Cardiac muscle cell (in vitro differentiated cells and primary cell): Measurements from ENCODE around the gene HOXC11. TPM values are rescaled to one million over a fixed set of nuclear protein-coding genes. Genes with fewer than 3 reads are reported as not detected.

Experiments used
- DNase-seq, 2 donors: peaks; one replicate each; pipeline versions ENCODE4 v3.0.0 to v3.0.0-alpha.2; 2010 to 2017; ENCODE audit warnings: low read depth in 1 of 2, low spot score in 1 of 2
- H3K27ac ChIP-seq: fragments of 200-600 bp; sonication (generic); 2 replicates; pipeline ENCODE4 v1.5.1; 2016
- H3K27me3 ChIP-seq: fragments of 200-600 bp; sonication (generic); 2 replicates; pipeline ENCODE4 v1.6.0; 2016; ENCODE audit warnings: control low read depth
- H3K36me3 ChIP-seq: fragments of 200-600 bp; sonication (generic); 2 replicates; pipeline ENCODE4 v1.5.1; 2016; ENCODE audit warnings: control low read depth
- H3K4me1 ChIP-seq: fragments of 200-600 bp; sonication (generic); 2 replicates; pipeline ENCODE4 v1.8.1; 2017; ENCODE audit warnings: low read depth, mild to moderate bottlenecking, mixed run types
- H3K4me3 ChIP-seq: fragments of 200-600 bp; sonication (generic); 2 replicates; pipeline ENCODE4 v1.5.1; 2016; ENCODE audit warnings: mild to moderate bottlenecking
- H3K9me3 ChIP-seq: fragments of 200-600 bp; sonication (generic); 2 replicates; pipeline ENCODE4 v1.5.1; 2017; ENCODE audit warnings: low read depth, mild to moderate bottlenecking, control low read depth
- polyA plus RNA-seq: library from polyadenylated mRNA; unstranded; fragments of >200 nt; fragmentation: Nextera tagmentation; extraction: Ambion mirVana; gene quantifications from 2 replicates; pipeline ENCODE4 v1.2.1, GENCODE V29; 2016
- total RNA-seq: library from RNA; depleted of rRNA; stranded (reverse); fragments of >200 nt; gene quantifications from 2 replicates; pipeline ENCODE4 v1.2.3, GENCODE V29; 2016
- TF ChIP-seq, protein P1 (sequence below): IDR thresholded peaks from 2 replicates; pipeline ENCODE4 v1.5.1; 2012; ENCODE audit warnings: low read depth, mild to moderate bottlenecking, low read length

HOXC11 gene
- total and polyA plus RNA-seq, 2 experiments from 2014 or later, result not detected

DNA sequence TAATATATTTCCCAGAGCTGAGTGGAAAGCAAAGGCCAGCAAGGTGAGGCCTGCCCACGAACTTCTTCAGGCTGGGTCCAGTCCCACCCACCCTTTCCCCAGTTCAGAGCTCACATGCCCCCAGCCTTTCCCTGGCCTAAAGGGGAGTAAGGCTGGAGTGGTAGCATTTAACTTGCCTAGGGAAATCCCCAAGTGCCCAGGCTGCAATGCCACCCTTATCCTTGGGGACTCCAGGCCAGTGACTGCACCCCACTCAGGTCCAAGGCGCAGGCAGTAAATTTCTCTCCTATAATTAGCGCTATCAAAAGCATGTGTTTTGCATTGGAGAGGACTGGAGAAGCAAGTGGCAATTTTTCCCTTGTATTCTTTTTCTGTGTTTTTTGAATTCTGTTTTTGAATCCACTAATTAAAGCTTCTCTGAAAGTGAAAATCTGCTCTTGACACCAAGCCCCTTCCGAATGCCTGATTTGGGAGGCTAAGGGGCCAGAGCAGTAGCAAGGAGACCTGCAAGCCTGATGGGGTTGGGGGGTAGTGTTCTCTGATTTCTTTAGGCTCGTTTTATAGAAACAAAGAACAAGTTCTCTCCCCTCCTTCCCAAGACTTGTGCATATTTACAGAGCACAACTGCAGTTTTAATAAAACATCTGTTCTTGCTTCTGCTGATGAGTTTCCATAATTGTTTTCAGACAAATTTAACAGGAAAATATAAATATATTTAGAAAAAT is 51.8 kb downstream of the HOXC11 start:
- no peak overlapping the region for H3K4me3 ChIP-seq
- no peak for DNase-seq
- peaks cover 8% of the 10 kb centered on the region for H3K4me1 ChIP-seq
- no peak overlapping the region for H3K27ac ChIP-seq
- TF ChIP-seq, protein P1, sequence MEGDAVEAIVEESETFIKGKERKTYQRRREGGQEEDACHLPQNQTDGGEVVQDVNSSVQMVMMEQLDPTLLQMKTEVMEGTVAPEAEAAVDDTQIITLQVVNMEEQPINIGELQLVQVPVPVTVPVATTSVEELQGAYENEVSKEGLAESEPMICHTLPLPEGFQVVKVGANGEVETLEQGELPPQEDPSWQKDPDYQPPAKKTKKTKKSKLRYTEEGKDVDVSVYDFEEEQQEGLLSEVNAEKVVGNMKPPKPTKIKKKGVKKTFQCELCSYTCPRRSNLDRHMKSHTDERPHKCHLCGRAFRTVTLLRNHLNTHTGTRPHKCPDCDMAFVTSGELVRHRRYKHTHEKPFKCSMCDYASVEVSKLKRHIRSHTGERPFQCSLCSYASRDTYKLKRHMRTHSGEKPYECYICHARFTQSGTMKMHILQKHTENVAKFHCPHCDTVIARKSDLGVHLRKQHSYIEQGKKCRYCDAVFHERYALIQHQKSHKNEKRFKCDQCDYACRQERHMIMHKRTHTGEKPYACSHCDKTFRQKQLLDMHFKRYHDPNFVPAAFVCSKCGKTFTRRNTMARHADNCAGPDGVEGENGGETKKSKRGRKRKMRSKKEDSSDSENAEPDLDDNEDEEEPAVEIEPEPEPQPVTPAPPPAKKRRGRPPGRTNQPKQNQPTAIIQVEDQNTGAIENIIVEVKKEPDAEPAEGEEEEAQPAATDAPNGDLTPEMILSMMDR, result no peak
- H3K36me3 ChIP-seq, result no peaks in the 10 kb centered on the region
- H3K9me3 ChIP-seq, result no peaks in the 10 kb centered on the region
- peaks cover 100% of the 10 kb centered on the region for H3K27me3 ChIP-seq

DNA sequence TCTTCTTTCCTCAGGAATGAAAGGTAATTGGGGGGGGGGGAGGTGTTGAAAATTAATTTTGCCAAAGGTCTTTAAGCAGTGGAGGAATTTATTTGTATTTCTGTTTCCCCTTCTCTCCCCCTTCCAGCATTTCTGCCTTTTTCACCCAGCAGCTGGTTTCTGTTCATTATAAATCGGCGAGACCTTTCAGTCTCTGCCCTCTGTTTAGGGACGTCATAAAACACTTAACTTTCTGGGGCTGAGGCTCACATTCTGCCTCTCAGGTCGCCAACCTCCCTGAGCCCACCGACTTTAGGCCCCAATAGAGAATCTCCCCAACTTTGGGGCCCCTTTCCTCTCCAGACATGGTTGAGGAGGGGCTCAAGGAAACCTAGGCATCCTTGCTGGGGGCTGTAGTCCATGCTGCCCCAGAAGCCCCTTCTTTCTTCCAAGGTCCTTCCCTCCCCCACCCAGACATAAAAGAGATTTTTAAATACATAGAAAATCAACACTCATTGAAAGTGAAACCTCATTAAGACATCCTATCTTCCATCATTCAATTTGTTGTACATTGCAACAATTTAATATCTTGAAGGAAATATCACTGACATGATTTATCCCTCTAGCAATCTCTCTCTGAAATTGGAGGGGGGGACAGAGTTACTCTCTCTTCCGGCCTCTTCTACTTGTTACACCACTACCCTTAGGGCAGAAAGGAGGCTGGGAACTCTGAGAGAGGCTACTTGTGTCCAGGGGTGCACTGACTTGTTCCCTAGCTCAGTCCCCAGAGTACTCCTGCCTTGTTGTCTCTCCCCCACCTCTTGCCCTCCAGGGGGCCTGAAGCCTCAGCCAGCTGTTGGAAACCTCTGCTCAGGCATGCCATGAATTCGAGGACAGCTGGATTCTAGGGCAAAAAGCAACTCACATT is 52.8 kb downstream of the HOXC11 start:
- Histone ChIP-seq H3K4me3 (no peak overlapping the region), H3K9me3 (no peaks in the 10 kb centered on the region), H3K27ac (no peak overlapping the region), H3K4me1 (no peaks in the 10 kb centered on the region), H3K27me3 (peaks cover 100% of the 10 kb centered on the region), H3K36me3 (no peaks in the 10 kb centered on the region)
- TF ChIP-seq, protein P1, result no peak
- DNase-seq, result no peak

DNA sequence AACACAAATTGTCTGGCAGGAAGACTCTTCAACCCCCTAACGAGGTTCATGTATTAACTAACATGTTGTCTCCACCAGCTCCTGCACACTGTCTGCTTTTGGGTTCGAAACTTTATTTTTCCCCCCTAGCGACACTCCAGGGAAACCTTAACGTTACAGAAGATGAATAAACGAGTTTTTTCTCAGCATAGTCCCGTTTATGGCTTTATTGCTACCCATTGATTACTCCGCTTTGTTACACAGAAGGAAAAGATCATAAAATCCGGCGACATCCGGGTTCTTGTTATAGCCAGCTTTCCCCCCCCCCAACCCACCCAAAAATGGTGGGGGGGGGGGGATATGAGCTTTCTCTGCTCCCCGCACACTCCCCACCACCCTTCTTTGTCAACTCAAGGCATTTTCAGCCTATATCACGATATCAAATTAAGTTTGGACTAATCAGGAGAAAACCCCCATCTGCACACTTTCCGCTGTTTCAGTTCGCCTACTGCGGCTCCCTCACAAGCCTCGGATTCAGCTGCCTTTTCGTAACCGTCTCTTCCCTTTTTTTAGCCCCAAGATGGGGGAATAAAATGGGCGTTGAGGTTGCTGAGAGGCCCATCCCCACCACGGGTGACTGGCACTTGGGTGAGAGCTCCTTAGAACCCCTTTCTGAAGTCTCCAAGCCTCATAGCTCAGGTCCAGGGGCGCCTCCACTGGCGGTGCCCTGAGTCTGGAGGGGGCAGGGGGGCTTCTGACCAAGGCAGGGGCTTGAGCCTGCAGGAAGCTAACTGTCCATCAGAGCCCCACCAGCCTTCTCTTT is 53.9 kb downstream of the HOXC11 start:
- Histone ChIP-seq H3K27me3 (peaks cover 100% of the 10 kb centered on the region), H3K27ac (no peak overlapping the region), H3K9me3 (no peaks in the 10 kb centered on the region), H3K36me3 (no peaks in the 10 kb centered on the region), H3K4me3 (no peak overlapping the region), H3K4me1 (no peaks in the 10 kb centered on the region)
- TF ChIP-seq, protein P1, result no peak
- DNase-seq, result no peak

Other genes with a start within 250 kb of the HOXC11 start
- 116 and 187 TPM in 2 replicates for gene CALCOCO1, start 245.7 kb upstream of the HOXC11 start, total RNA-seq
- gene CALCOCO1, start 245.7 kb upstream of the HOXC11 start, polyA plus RNA-seq, result 128 and 176 TPM in 2 replicates
- not detected in 2 replicates for gene CISTR, start 221.1 kb upstream of the HOXC11 start, total RNA-seq
- gene CISTR, start 221.1 kb upstream of the HOXC11 start, polyA plus RNA-seq, result 0.34 and 0.55 TPM in 2 replicates
- gene HOXC13, start 34.3 kb upstream of the HOXC11 start, total RNA-seq, result not detected in 2 replicates
- gene HOXC13, start 34.3 kb upstream of the HOXC11 start, polyA plus RNA-seq, result not detected in 2 replicates
- not detected in 2 replicates for gene HOXC12, start 18.2 kb upstream of the HOXC11 start, total RNA-seq
- gene HOXC12, start 18.2 kb upstream of the HOXC11 start, polyA plus RNA-seq, result not detected in 2 replicates
- gene HOTAIR, start 1.8 kb downstream of the HOXC11 start, total RNA-seq, result not detected in 2 replicates
- not detected in 2 replicates for gene HOTAIR, start 1.8 kb downstream of the HOXC11 start, polyA plus RNA-seq
- not detected in 2 replicates for gene HOXC10, start 12.0 kb downstream of the HOXC11 start, total RNA-seq
- not detected in 2 replicates for gene HOXC10, start 12.0 kb downstream of the HOXC11 start, polyA plus RNA-seq
- gene HOXC9, start 27.0 kb downstream of the HOXC11 start, total RNA-seq, result not detected in 2 replicates
- not detected in 2 replicates for gene HOXC9, start 27.0 kb downstream of the HOXC11 start, polyA plus RNA-seq
- 0.06 TPM in 1 of 2 replicates, not detected in the other for gene HOXC8, start 35.9 kb downstream of the HOXC11 start, total RNA-seq
- gene HOXC8, start 35.9 kb downstream of the HOXC11 start, polyA plus RNA-seq, result not detected in 2 replicates
- gene HOXC6, start 55.3 kb downstream of the HOXC11 start, total RNA-seq, result not detected in 2 replicates
- not detected in 2 replicates for gene HOXC6, start 55.3 kb downstream of the HOXC11 start, polyA plus RNA-seq
- not detected in 2 replicates for gene HOXC5, start 59.9 kb downstream of the HOXC11 start, total RNA-seq
- gene HOXC5, start 59.9 kb downstream of the HOXC11 start, polyA plus RNA-seq, result not detected in 2 replicates
- not detected in 2 replicates for gene HOXC4, start 80.7 kb downstream of the HOXC11 start, total RNA-seq
- gene HOXC4, start 80.7 kb downstream of the HOXC11 start, polyA plus RNA-seq, result 0.37 TPM in 1 of 2 replicates, not detected in the other
- gene SMUG1, start 215.9 kb downstream of the HOXC11 start, total RNA-seq, result 54.2 and 57.2 TPM in 2 replicates
- gene SMUG1, start 215.9 kb downstream of the HOXC11 start, polyA plus RNA-seq, result 39.8 and 50.9 TPM in 2 replicates